AG04450 (cell line): ENCODE data around the gene PIGK. TPM values are rescaled to one million over a fixed set of nuclear protein-coding genes. Genes with fewer than 3 reads are reported as not detected.
"Not testable (repeated sequence)": the region's sequence is repeated elsewhere in the genome, so short reads cannot be mapped to it uniquely, and the experiment has no call there.

Source experiments
- CTCF ChIA-PET: fragments of 300-600, 350-600 bp; formaldehyde crosslinking; extraction: SDS; loops from one replicate; lab custom pipeline; 2022; ENCODE audit warnings: antibody characterized with exemption, inconsistent platforms; lab: Charles Lee
- POLR2A ChIA-PET: fragments of 350-600 bp; formaldehyde crosslinking; extraction: SDS; loops from one replicate; lab custom pipeline; 2021; ENCODE audit warnings: antibody characterized with exemption, inconsistent platforms; lab: Yijun Ruan, JAX
- DNase-seq: peaks from one replicate; pipeline ENCODE4 v3.0.0-alpha.2; 2011; ENCODE audit warnings: low read depth, low spot score
- H3K27ac ChIP-seq: one replicate; pipeline ENCODE4 v1.5.1; 2012; ENCODE audit warnings: low read depth, low read length, control low read depth
- H3K27me3 ChIP-seq: one replicate; pipeline ENCODE4 v1.6.0; 2012; ENCODE audit warnings: low read length; ENCODE audit not compliant: control insufficient read depth, insufficient read depth
- H3K4me3 ChIP-seq: 2 replicates; pipeline ENCODE4 v1.5.1; 2011; ENCODE audit warnings: mild to moderate bottlenecking, low read depth, low read length, control low read depth
- H3K9me3 ChIP-seq: 2 replicates; pipeline ENCODE4 v1.5.1; 2012; ENCODE audit warnings: low read length; ENCODE audit not compliant: control insufficient read depth, insufficient read depth
- CTCF ChIP-seq: IDR thresholded peaks from 2 replicates; pipeline ENCODE4 v1.5.1; 2011; ENCODE audit warnings: low read depth, low read length, control low read depth, inconsistent platforms
- polyA plus RNA-seq: library from polyadenylated mRNA; depleted of rRNA; stranded (reverse); fragments of >200 nt; gene quantifications from 2 replicates; pipeline ENCODE4 v1.2.3, GENCODE V29; 2011

The PIGK gene
- polyA plus RNA-seq, 1 experiment, result 48.8 TPM

DNA sequence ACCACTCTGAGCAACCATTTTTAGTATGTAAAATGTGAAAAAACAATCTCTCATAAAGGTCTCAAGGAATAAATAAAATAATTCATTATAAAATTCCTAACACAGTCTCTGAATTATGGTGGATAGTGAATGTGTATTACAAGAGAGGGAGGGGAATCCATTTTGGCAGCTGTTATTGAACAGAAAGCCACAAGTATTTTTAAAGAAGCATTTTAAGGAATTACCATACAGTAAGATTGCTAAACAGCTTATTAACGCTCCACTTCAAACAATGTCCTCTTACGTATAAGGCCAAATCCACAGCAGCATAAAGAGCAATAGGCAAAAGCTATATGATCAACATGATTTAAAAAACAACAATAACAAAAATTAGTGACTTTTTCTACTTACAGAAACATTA is 18.4 kb downstream of the PIGK start:
- H3K9me3 ChIP-seq, result peaks cover 4% of the 10 kb centered on the region; the same call in 1 of the 2 replicates
- ChIA-PET POLR2A (no interaction called here), CTCF (no interaction called here)
- no peak overlapping the region for H3K4me3 ChIP-seq
- no peaks in the 10 kb centered on the region for H3K27me3 ChIP-seq
- DNase-seq, result no peak
- TF ChIP-seq CTCF, result no peak
- H3K27ac ChIP-seq, result no peak overlapping the region

GRCh38 chr1:77200293-77200692 is 18.9 kb downstream of the PIGK start:
- TF ChIP-seq CTCF, result no peak
- no peaks in the 10 kb centered on the region for H3K27me3 ChIP-seq
- POLR2A ChIA-PET, result no interaction called here
- DNase-seq, result no peak
- no peak overlapping the region for H3K27ac ChIP-seq
- H3K9me3 ChIP-seq, result peaks cover 4% of the 10 kb centered on the region; the same call in 1 of the 2 replicates
- no peak overlapping the region for H3K4me3 ChIP-seq
- CTCF ChIA-PET, result no interaction called here

- Histone ChIP-seq H3K4me3 (no peak overlapping the region), H3K27me3 (no peaks in the 10 kb centered on the region), H3K9me3 (no peaks in the 10 kb centered on the region), H3K27ac (no peak overlapping the region)
- no peak for TF ChIP-seq CTCF
- DNase-seq, result no peak
- POLR2A ChIA-PET, result no interaction called here
- CTCF ChIA-PET, result no interaction called here
Observed at GRCh38 chr1:77197351-77197750, 21.9 kb downstream of the PIGK start.

DNA sequence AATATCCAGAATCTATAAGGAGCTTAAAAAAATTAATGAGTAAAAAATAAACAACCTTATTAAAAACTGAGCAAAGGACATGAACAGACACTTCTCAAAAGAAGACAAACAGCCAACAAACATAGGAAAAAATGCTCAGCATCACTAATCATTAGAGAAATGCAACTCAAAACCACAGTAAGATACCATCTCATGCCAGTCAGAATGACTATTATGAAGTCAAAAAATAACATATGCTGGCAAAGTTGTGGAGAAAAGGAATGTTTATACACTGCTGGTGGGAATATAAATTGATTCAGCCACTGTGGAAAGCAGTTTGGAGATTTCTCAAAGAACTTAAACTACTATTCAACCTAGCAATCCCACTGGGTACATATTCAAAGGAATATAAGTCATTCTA is 25.3 kb downstream of the PIGK start:
- DNase-seq, result no peak
- POLR2A ChIA-PET, result interaction anchor here (0.6 kb wide), 1 partner anchor 343 kb away, joined by 3 read pairs; no protein-coding TSS in a partner anchor
- CTCF ChIA-PET, result no interaction called here

DNA sequence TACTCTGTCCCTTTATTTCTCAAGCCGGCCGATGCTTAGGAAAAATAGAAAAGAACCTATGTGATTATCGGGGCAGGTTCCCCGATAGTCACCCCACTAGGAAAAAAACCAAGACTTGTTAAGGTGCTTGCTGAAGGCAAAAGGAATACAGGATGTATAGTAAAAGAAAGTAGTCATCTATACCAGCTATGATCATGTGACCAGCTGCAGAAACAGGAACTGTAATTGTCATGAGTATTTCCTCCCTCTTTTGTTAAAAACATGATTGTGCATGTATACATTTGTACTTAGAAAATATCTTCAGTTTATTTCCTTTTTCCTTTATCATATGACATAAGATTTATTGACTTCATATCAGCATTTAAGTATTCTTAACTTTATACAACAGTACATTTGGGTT is 30.5 kb downstream of the PIGK start:
- ChIA-PET POLR2A (no interaction called here), CTCF (no interaction called here)
- no peak overlapping the region for H3K27ac ChIP-seq
- no peak for DNase-seq
- no peaks in the 10 kb centered on the region for H3K27me3 ChIP-seq
- no peak for TF ChIP-seq CTCF
- H3K4me3 ChIP-seq, result no peak overlapping the region
- H3K9me3 ChIP-seq, result no peaks in the 10 kb centered on the region

More for the DNA sequence above, 25.3 kb downstream of the PIGK start:
- H3K27me3 ChIP-seq, result no peaks in the 10 kb centered on the region
- no peak overlapping the region for H3K4me3 ChIP-seq
- H3K27ac ChIP-seq, result no peak overlapping the region
- TF ChIP-seq CTCF, result no peak
- no peaks in the 10 kb centered on the region for H3K9me3 ChIP-seq

- DNase-seq, H3K27ac ChIP-seq, H3K4me3 ChIP-seq, POLR2A ChIA-PET, CTCF ChIA-PET, H3K27me3 ChIP-seq, H3K9me3 ChIP-seq: not testable (repeated sequence)
Observed at GRCh38 chr1:77186907-77187306, 32.3 kb downstream of the PIGK start.
